Left lung (tissue), 10 donors: ENCODE measurements around the gene BCAT1. TPM values are rescaled to one million over a fixed set of nuclear protein-coding genes. Genes with fewer than 3 reads are reported as not detected.
"Not testable (repeated sequence)": the region's sequence is repeated elsewhere in the genome, so short reads cannot be mapped to it uniquely, and the experiment has no call there.

ENCODE experiments used
- ATAC-seq: fragments of 200-7000 bp; cut with Tn5 transposase; one replicate; pipeline ENCODE4 v1.9.1; 2020; ENCODE audit warnings: moderate library complexity
- DNase-seq, 4 donors: peaks; one replicate each; pipeline ENCODE4 v3.0.0-alpha.2; 2013 to 2020
- H3K27ac ChIP-seq, 2 donors: fragments of 200-600 bp; sonication (generic) in 1 of 2; one replicate each; pipeline versions ENCODE4 v1.5.0 to v1.8.0; 2020 to 2021
- H3K27me3 ChIP-seq, 2 donors: fragments of 200-600 bp; sonication (generic) in 1 of 2; one replicate each; pipeline versions ENCODE4 v1.5.0 to v1.8.0; 2020 to 2021
- H3K36me3 ChIP-seq, 2 donors: fragments of 200-600 bp; sonication (generic) in 1 of 2; one replicate each; pipeline versions ENCODE4 v1.5.0 to v1.8.0; 2020 to 2021
- H3K4me1 ChIP-seq, 2 donors: fragments of 200-600 bp; one replicate each; pipeline ENCODE4 v1.8.0; 2021
- H3K4me3 ChIP-seq, 2 donors: fragments of 200-600 bp; sonication (generic) in 1 of 2; one replicate each; pipeline versions ENCODE4 v1.5.0 to v1.8.0; 2020 to 2021; ENCODE audit warnings: mild to moderate bottlenecking in 1 of 2
- H3K9me3 ChIP-seq, 2 donors: fragments of 200-600 bp; sonication (generic) in 1 of 2; one replicate each; pipeline versions ENCODE4 v1.5.0 to v1.8.0; 2020 to 2021
- CTCF ChIP-seq, 2 donors: fragments of 200-600 bp; sonication (generic) in 1 of 2; IDR thresholded peaks; one replicate each; pipeline versions ENCODE4 v1.5.0 to v1.8.0; 2021; ENCODE audit warnings: antibody characterized with exemption in 2 of 2
- intact Hi-C, 2 donors: fragments of 100-400 bp; cut with DNase I; formaldehyde crosslinking; loops; one replicate each; pipeline versions ENCODE4 v1.11.2 to v1.14.2; 2022
- polyA plus RNA-seq, 6 donors: library from polyadenylated mRNA; unstranded; fragments of 120-200 nt; gene quantifications; one replicate each; pipeline ENCODE4 v1.2.1, GENCODE V29; 2013; ENCODE audit not compliant: insufficient read length in 6 of 6
- total RNA-seq, 2 donors: library from RNA; stranded (reverse); fragmentation: NEBNext Ultra II Directional; extraction: Animal tissue kit (Norgen Biotek cat#: 25700); gene quantifications; one replicate each; pipeline ENCODE4 v1.2.1, GENCODE V29; 2021
- donor health status: DM: no; HTN: yes; CAD: no.
- donor health status: DM: no; HTN: no; CAD: no.

Gene BCAT1
- total and polyA plus RNA-seq, 8 donors, result 29.3 to 131 (median 39.5) TPM

GRCh38 chr12:24928131-24928530 is 20.8 kb downstream of the BCAT1 start:
- no peak for TF ChIP-seq CTCF (IDR thresholded peaks at IDR 0.05)
- no peak for ATAC-seq
- Histone ChIP-seq H3K27ac (no peak overlapping the region), H3K36me3 (no peaks in the 10 kb centered on the region), H3K4me1 (no peaks in the 10 kb centered on the region), H3K4me3 (no peak overlapping the region), H3K27me3 (no peaks in the 10 kb centered on the region), H3K9me3 (no peaks in the 10 kb centered on the region)
- intact Hi-C loops, result no loop called here
- no peak for DNase-seq

GRCh38 chr12:24926080-24926479 is 22.8 kb downstream of the BCAT1 start:
- DNase-seq, H3K27me3 ChIP-seq, ATAC-seq, H3K27ac ChIP-seq, intact Hi-C loops, H3K9me3 ChIP-seq, H3K36me3 ChIP-seq, H3K4me3 ChIP-seq: not testable (repeated sequence)
- H3K4me1 ChIP-seq, result peaks cover 0 to 13% of the 10 kb centered on the region in 2 donors

GRCh38 chr12:24922090-24922489 is 26.8 kb downstream of the BCAT1 start:
- TF ChIP-seq CTCF (IDR thresholded peaks at IDR 0.05), result no peak
- Histone ChIP-seq H3K36me3 (no peaks in the 10 kb centered on the region), H3K27ac (no peak overlapping the region), H3K4me1 (peaks cover 0 to 13% of the 10 kb centered on the region in 2 donors), H3K27me3 (no peaks in the 10 kb centered on the region), H3K9me3 (no peaks in the 10 kb centered on the region), H3K4me3 (no peak overlapping the region)
- ATAC-seq, result peak; percentile 13
- intact Hi-C loops, result no loop called here
- DNase-seq, result no peak

- no peaks in the 10 kb centered on the region for H3K9me3 ChIP-seq
- ATAC-seq, result no peak
- DNase-seq, result no peak
- intact Hi-C loops, result no loop called here
- H3K4me1 ChIP-seq, result peaks cover 0 to 13% of the 10 kb centered on the region in 2 donors
- no peak overlapping the region for H3K27ac ChIP-seq
- H3K4me3 ChIP-seq, result no peak overlapping the region
- TF ChIP-seq CTCF (IDR thresholded peaks at IDR 0.05), result no peak
- H3K27me3 ChIP-seq, result no peaks in the 10 kb centered on the region
- H3K36me3 ChIP-seq, result no peaks in the 10 kb centered on the region
Observed at GRCh38 chr12:24921251-24922038, 27.5 kb downstream of the BCAT1 start.

- Histone ChIP-seq H3K27ac (no peak overlapping the region), H3K27me3 (no peaks in the 10 kb centered on the region), H3K9me3 (no peaks in the 10 kb centered on the region), H3K4me1 (peaks cover 0 to 13% of the 10 kb centered on the region in 2 donors), H3K36me3 (no peaks in the 10 kb centered on the region), H3K4me3 (no peak overlapping the region)
- no peak for TF ChIP-seq CTCF (IDR thresholded peaks at IDR 0.05)
- intact Hi-C loops, result no loop called here
- ATAC-seq (no peak), DNase-seq (no peak)
Observed at GRCh38 chr12:24920141-24920540, 28.8 kb downstream of the BCAT1 start.
